ENCODE results near the gene NFASC.

The NFASC gene

DNA sequence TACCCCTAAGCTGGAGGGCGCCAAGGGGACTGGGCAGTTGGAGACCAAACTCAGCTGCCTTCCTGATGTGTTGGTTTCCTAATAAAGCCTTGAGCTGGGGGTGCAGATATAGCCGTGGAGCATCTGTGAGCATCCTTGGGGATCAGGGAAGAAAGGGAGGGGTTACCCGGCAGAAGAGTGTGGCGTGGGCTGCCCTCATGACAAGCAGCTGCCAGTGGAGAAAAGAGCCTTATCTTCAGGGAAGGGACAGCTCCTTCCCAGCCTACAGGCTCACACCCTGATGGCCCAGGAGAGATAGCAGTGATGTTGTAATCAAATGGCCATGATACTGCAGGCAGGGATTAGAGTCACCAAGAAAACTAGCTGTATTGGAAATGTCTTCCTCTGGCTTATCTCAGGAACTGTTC, 10.8 kb upstream of the NFASC start:
- no peak for DNase-seq (ENCODE audit: low read depth in 3 of 3)

DNA sequence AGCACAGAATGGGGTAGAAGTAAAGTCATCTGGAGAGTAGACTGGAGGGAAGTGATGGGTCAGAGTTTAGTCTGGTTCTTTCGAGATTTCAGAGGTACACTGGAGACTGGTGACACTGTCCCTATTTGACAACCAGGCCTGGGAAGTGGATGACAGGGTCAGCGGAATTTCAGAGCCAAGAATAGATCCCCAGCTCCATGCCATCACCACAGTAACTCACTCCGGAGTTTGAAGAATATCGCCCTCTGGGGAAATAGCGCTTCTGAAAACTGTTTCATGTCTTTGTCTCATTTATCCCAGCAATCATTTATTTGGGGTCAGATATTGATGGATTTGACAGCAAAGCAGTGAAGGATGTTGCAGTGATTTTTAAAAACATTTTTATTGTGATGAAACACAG, 7.6 kb upstream of the NFASC start:
- no peak for DNase-seq (ENCODE audit: low read depth in 3 of 3)

DNA sequence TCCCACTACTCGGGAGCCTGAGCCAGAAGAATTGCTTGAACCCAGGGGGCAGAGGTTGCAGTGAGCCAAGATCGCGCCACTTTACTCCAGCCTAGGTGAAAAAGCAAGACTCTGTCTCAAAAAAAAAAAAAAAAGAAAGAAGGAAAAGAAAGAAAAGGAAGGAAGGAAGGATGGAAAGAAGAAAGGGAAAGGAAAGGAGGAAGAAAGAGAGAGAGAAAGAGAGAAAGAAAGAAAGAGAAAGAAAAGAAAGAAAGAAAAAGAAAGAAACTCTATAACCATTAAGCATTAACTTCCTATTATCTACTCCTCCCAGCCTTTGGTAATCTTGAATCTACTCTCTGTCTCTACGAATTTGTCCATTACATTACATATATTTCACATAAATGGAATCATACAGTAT, 6.9 kb upstream of the NFASC start:
- DNase-seq (ENCODE audit: low read depth in 3 of 3) = no peak

GRCh38 chr1:204866051-204866596, 4.5 kb upstream of the NFASC start:
- DNase-seq (ENCODE audit: low read depth in 3 of 3) = no peak

GRCh38 chr1:204867203-204867602, 3.5 kb upstream of the NFASC start:
- no peak for DNase-seq (ENCODE audit: low read depth in 3 of 3)

GRCh38 chr1:204867666-204868339, 2.9 kb upstream of the NFASC start:
- no peak for DNase-seq (ENCODE audit: low read depth in 3 of 3)

GRCh38 chr1:204868340-204868700, 2.3 kb upstream of the NFASC start:
- no peak for DNase-seq (ENCODE audit: low read depth in 3 of 3)

DNA sequence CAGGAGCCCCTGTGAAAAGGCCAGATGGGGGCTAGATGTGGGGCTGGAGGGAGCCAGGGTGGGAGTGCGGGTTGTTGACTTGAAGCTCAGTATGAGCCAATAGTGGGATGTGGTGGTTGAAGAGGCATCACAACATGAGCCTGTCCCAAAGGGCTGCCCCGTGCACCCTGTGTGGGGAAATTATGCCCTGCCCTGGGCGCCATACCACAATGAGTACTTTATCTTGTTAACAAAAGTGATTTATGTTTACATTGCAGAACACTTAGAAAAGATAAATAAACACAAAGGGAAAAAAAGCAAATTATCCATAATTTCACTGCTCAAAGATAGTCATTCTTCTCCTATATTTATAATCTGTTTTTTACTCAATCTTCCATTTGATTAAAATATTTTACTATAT, 1.6 kb upstream of the NFASC start:
- DNase-seq (ENCODE audit: low read depth in 3 of 3) = no peak

DNA sequence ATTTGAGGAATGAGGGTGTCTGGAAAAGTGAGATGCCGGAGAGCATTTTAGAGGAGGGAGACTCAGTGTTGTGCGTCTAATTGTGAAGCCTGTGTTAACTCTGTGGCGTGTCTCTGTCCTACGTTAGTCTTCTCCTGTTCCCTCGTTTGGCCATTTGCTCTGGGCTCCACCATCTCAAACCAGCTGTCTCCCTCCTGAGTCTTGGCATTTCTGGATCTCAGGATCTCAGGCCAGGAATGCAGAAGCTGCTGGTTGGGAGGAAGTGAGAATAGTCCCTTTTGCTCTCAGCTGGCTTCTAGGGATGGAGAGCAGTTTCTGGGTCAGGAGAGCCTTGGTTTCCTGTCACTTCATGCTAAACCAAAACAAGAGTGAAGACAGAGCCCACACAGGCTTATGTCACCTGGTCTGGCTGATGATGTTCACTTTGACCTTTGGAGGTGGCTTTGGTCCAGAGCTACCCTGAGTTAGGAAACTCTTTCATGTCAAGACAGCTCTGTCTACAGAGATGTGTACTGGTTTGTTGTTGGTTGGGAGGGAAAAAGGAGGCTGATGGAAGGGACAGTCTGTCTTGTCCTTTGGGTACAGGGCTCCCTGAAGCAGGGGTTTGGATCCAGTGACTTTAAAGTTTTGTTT, 859 bp downstream of the NFASC start:
- no peak for DNase-seq (ENCODE audit: low read depth in 3 of 3)

GRCh38 chr1:204872262-204872881, 1.7 kb downstream of the NFASC start:
- DNase-seq (ENCODE audit: low read depth in 3 of 3) = no peak

DNA sequence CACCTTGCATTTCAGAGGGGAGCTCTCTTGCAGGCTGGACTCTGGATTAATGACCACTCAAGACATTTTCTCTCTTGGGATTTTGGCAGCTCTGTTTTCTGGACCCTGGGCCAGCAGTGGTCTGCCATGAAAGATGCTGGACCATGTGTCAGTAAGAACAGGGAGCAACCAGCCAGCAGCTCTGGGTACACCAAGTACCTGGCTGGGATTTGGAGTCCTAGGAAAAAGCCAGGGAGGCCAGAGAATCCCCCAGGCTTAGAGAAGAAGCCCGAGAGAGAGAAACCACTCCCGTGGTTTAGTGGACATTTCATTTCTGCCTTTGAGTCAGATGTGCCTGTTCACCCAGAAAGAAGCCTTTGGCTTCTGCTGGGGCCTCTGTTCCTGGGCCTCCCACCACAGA, 2.5 kb downstream of the NFASC start:
- DNase-seq (ENCODE audit: low read depth in 3 of 3) = no peak

DNA sequence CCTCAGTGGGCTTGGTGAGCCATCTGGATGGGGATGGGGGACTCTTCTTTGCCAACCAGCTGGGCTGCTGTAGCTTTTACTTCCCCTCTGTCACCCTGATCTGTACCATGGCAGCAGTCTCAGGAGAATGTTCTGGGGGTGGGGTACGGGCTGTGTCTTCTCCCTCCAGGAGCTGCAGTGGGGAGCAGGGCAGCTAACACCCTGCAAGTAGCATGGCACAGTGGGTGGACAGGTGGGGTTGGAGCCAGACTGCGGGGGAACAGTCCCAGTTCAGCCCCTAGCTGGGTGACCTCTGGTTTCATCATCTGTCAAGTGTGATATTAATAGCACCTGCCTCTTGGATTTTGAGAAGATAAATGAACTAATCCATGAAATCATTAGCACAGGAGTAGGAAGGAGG, 3.1 kb downstream of the NFASC start:
- no peak for DNase-seq (ENCODE audit: low read depth in 3 of 3)

DNA sequence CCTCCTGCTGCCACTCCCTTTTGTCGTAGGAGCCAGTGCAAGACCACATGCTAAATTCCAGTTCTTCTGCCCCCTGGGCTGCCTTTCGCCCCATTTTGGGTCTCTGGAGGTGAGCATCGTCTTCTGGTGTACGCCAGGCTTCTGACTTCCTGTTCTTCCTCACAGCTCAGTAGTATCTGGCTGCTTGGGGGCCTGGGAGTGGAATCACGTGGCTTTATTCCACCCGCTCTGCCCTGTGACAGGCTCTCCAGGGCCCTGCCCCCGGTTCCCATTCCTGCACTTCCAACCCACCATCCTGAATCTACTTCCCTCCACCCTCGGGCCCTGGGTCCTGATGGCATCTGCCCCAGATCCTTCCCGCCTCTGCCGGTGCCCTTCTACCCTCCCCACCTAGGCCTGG, 3.6 kb downstream of the NFASC start:
- DNase-seq (ENCODE audit: low read depth in 3 of 3) = no peak

DNA sequence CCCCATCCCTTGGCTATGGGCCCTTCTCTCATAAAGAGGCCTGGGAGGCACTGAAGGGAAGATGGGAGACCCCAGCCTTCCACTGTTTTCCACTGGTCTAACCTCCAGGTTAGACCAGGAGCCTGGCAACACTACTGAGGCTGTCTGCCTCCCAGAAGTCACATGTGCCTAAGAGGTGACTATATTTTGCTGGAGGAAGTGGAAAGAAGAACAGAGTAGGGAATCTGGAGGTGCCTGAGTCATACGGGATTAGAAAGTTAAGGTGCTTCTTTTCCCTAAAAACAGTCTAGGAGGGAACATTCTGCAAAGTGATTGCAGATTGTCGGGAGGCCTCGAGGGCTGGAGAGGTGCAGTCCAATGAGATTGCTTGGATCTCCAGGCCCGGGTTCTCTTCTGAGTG, 4.6 kb downstream of the NFASC start:
- DNase-seq (ENCODE audit: low read depth in 3 of 3) = no peak

- no peak for DNase-seq (ENCODE audit: low read depth in 3 of 3)
These were observed 8.1 kb downstream of the NFASC start for GRCh38 chr1:204878621-204879234.

- DNase-seq (ENCODE audit: low read depth in 3 of 3) = no peak
These were observed 8.7 kb downstream of the NFASC start for GRCh38 chr1:204879351-204879750.

- no peak for DNase-seq (ENCODE audit: low read depth in 3 of 3)
These were observed 10.2 kb downstream of the NFASC start for GRCh38 chr1:204880906-204881305.

DNA sequence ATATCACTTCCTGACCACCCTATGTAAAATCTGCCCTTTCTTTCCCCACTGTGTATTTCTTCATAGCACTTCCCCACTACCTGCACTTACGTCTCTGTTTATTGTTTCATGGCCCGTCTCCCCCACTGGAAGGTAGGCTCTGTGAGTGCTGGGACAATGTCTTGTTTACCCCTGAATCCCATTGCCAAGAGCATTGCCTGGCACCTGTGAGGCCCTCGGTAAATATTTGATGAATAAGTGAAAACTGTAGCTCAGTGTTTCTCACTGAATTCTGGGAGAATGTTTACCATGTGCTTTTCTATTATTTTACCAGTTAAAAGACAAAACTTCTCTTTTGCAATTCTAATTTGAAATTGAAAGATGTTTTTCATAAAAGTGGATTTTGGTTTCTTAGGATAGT, 11.8 kb downstream of the NFASC start:
- DNase-seq (ENCODE audit: low read depth in 3 of 3) = no peak

DNA sequence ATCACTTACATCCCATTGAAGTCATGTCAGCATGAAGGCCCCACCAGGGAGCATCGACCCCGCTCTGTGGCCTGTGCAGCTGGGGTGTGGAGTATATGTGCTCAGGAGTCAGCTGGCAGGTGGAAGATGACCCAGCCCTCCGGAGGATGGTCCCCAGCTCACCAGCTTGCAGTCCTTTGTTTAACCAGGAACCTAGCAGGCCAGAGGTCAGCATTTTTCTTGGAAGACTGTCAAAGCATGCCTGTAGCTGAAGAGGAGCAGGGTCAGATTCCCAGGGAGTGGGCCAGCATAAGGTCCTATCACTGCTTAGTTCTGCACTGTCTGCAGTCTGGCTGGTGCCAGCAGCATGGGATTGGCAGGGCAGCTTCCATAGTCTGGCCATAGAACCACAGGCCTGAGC, 12.7 kb downstream of the NFASC start:
- DNase-seq (ENCODE audit: low read depth in 3 of 3) = no peak

GRCh38 chr1:204885288-204885711, 14.6 kb downstream of the NFASC start:
- DNase-seq (ENCODE audit: low read depth in 3 of 3) = no peak

GRCh38 chr1:204885790-204886189, 15.1 kb downstream of the NFASC start:
- no peak for DNase-seq (ENCODE audit: low read depth in 3 of 3)

DNA sequence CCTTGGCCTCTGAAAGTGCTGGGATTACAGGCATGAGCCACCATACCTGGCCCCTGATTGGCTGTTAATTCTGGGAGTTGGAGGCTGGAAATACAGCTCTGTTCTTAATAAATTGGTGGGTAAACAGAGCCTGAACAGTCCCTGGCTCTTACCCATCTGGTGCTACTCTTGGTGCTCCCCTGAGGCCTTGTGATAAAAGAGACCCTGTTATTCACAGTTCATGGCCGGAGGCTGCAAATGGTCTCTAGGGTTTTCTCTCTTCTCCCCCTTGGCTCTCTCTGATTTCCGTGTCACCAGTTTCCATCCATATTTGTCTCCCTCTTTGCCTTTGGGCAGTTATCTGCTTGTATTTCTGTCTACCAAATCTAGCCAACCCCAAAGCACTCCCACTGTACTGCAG, 17.2 kb downstream of the NFASC start:
- DNase-seq (ENCODE audit: low read depth in 3 of 3) = no peak

DNA sequence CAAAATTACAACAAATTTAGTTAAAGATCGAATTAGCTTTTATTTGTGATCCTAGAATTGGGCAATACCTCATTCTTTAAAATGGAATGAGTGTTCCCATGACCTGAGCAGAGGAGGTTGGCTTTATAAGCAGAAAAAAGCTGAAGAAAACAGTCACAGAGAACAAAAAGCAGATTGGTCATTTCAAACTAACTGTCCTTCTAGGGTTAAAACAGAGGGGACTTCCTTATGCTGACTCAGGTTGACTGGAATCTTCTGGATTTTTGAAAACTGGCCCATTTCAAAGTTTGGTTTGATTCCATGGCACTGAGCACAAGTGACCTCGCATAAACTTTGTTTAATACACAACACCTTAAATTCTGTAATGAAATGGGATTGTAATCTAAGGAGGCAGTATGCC, 17.6 kb downstream of the NFASC start:
- DNase-seq (ENCODE audit: low read depth in 3 of 3) = no peak

Measured in stimulated activated CD4-positive, alpha-beta T cell treated with anti-CD3 and anti-CD28 coated beads, TNF-alpha, amount 100 ng/mL, for 48 hours (primary cell).